NK-92 (cell line): ENCODE data around the gene OTUB1.

Experiments
- DNase-seq: peaks from one replicate; lab custom pipeline; 2025; ENCODE audit not compliant: unreplicated experiment; lab: John Stamatoyannopoulos, UW

OTUB1 gene

GRCh38 chr11:64004590-64004984 is 18.3 kb downstream of the OTUB1 start:
- no peak for DNase-seq

GRCh38 chr11:64005691-64006090 is 19.5 kb downstream of the OTUB1 start:
- no peak for DNase-seq

- DNase-seq, result no peak
Measured at GRCh38 chr11:64006398-64006797, 20.2 kb downstream of the OTUB1 start.

- no peak for DNase-seq
Measured at GRCh38 chr11:64007160-64007628, 21.0 kb downstream of the OTUB1 start.

- no peak for DNase-seq
Measured at GRCh38 chr11:64007629-64008282, 21.5 kb downstream of the OTUB1 start.

GRCh38 chr11:64008283-64008913 is 22.2 kb downstream of the OTUB1 start:
- DNase-seq, result no peak

- no peak for DNase-seq
Measured at GRCh38 chr11:64008914-64009633, 22.8 kb downstream of the OTUB1 start.

GRCh38 chr11:64009710-64010109 is 23.5 kb downstream of the OTUB1 start:
- no peak for DNase-seq

GRCh38 chr11:64010783-64011182 is 24.5 kb downstream of the OTUB1 start:
- DNase-seq, result no peak

GRCh38 chr11:64011371-64011770 is 25.1 kb downstream of the OTUB1 start:
- no peak for DNase-seq

GRCh38 chr11:64013141-64013896 is 27.1 kb downstream of the OTUB1 start:
- no peak for DNase-seq

GRCh38 chr11:64014356-64014755 is 28.1 kb downstream of the OTUB1 start:
- DNase-seq, result no peak

GRCh38 chr11:64015510-64015909 is 29.3 kb downstream of the OTUB1 start:
- DNase-seq, result no peak

GRCh38 chr11:64015935-64016845 is 30.0 kb downstream of the OTUB1 start:
- no peak for DNase-seq

GRCh38 chr11:64017945-64018224 is 31.6 kb downstream of the OTUB1 start:
- no peak for DNase-seq

GRCh38 chr11:64018310-64018709 is 32.1 kb downstream of the OTUB1 start:
- no peak for DNase-seq

GRCh38 chr11:64019106-64020037 is 33.1 kb downstream of the OTUB1 start:
- no peak for DNase-seq

- DNase-seq, result no peak
Measured at GRCh38 chr11:64020976-64021756, 34.9 kb downstream of the OTUB1 start.

- DNase-seq, result no peak
Measured at GRCh38 chr11:64021757-64022093, 35.5 kb downstream of the OTUB1 start.
